ENCODE results near the gene SSBP1. TPM values are rescaled to one million over a fixed set of nuclear protein-coding genes. Genes with fewer than 3 reads are reported as not detected.
"Not testable (repeated sequence)": the region's sequence is repeated elsewhere in the genome, so short reads cannot be mapped to it uniquely, and the experiment has no call there.

SSBP1 gene, protein sequence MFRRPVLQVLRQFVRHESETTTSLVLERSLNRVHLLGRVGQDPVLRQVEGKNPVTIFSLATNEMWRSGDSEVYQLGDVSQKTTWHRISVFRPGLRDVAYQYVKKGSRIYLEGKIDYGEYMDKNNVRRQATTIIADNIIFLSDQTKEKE
- 83.8 TPM for total RNA-seq
- long read RNA-seq, transcript SSBP1-201 (7 exons, 687 nt), result major isoform, 46 of 60 reads
- long read RNA-seq, partial matches to known transcripts, result 6 of 60 reads
- long read RNA-seq, other reads (novel, unspliced or antisense), result 2 of 60 reads

DNA sequence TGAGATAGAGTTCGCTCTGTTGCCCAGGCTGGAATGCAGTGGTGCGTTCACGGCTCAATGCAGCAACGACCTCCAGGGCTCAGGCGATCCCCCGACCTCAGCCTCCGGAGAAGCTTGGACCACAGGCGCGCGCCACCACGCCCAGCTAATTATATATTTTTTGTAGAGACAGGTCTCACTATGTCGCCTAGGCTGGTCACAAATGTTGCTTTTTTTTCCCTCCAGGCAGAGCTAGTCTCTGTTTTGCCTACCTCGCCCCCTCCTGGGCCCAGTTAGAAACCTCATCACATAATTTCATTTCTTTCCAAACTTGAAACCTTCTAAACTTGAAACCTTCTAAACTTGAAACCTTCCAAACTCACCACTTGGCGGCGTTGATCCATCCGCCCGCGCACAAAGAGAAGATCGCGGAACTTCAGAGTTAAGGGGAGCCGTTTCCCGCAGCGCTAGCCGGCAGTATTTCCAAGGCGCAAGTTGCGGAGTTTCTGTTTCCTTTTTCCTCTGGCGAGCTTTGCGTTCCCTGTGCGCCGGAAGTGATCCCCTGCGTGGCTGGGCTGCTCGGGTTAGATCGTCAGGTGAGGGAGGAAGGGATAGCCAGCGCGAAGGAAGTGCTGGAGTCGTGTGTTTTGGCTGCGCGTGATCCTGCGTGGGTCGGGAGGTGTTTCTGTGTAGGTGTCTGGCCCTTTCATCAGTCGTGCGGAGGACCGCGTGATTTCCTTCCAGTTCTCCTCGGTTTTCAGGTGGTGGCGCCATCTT, at the start of gene SSBP1:
SSBP1 (plus strand) TSS at position 523 of the 756 bp plus-strand sequence. CDS start 809 bp downstream, outside the sequence.
- Histone ChIP-seq H3K9me3 (replicated peaks) (no peaks in the 10 kb centered on the region), H3K4me1 (peaks cover 37% of the 10 kb centered on the region), H3K4me3 (peak within 1 kb of the TSS; percentile 84), H3K27ac (replicated peaks) (peak within 1 kb of the TSS; percentile 89), H3K27me3 (ENCODE audit: low read depth) (no peaks in the 10 kb centered on the region), H3K36me3 (peaks cover 36% of the 10 kb centered on the region)
- TF ChIP-seq, protein P1, sequence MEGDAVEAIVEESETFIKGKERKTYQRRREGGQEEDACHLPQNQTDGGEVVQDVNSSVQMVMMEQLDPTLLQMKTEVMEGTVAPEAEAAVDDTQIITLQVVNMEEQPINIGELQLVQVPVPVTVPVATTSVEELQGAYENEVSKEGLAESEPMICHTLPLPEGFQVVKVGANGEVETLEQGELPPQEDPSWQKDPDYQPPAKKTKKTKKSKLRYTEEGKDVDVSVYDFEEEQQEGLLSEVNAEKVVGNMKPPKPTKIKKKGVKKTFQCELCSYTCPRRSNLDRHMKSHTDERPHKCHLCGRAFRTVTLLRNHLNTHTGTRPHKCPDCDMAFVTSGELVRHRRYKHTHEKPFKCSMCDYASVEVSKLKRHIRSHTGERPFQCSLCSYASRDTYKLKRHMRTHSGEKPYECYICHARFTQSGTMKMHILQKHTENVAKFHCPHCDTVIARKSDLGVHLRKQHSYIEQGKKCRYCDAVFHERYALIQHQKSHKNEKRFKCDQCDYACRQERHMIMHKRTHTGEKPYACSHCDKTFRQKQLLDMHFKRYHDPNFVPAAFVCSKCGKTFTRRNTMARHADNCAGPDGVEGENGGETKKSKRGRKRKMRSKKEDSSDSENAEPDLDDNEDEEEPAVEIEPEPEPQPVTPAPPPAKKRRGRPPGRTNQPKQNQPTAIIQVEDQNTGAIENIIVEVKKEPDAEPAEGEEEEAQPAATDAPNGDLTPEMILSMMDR (IDR thresholded peaks at IDR 0.05; ENCODE audit: borderline replicate concordance), result peak; percentile 80
- intact Hi-C loops (cut with micrococcal nuclease), result loop anchor here (10.0 kb wide), 1 partner anchor 83 kb away; no protein-coding TSS in a partner anchor
- DNase-seq, result peak; percentile 87

GRCh38 chr7:141689072-141689825, 48.9 kb upstream of the SSBP1 start:
- H3K27ac ChIP-seq (replicated peaks); H3K9me3 ChIP-seq (replicated peaks); intact Hi-C loops (cut with micrococcal nuclease); H3K4me3 ChIP-seq; H3K27me3 ChIP-seq (ENCODE audit: low read depth); DNase-seq: not testable (repeated sequence)
- H3K36me3 ChIP-seq, result peaks cover 17% of the 10 kb centered on the region
- H3K4me1 ChIP-seq, result peaks cover 33% of the 10 kb centered on the region

- H3K4me1 ChIP-seq, result peaks cover 46% of the 10 kb centered on the region
- no peaks in the 10 kb centered on the region for H3K27me3 ChIP-seq (ENCODE audit: low read depth)
- no peak for DNase-seq
- no peaks in the 10 kb centered on the region for H3K9me3 ChIP-seq (replicated peaks)
- TF ChIP-seq, protein P1 (IDR thresholded peaks at IDR 0.05; ENCODE audit: borderline replicate concordance), result no peak
- H3K4me3 ChIP-seq, result no peak overlapping the region
- intact Hi-C loops (cut with micrococcal nuclease), result no loop called here
- no peaks in the 10 kb centered on the region for H3K36me3 ChIP-seq
- no peak overlapping the region for H3K27ac ChIP-seq (replicated peaks)
These were observed 46.6 kb upstream of the SSBP1 start for GRCh38 chr7:141691540-141691939.

GRCh38 chr7:141691961-141692360, 46.2 kb upstream of the SSBP1 start:
- no peaks in the 10 kb centered on the region for H3K27me3 ChIP-seq (ENCODE audit: low read depth)
- TF ChIP-seq, protein P1 (IDR thresholded peaks at IDR 0.05; ENCODE audit: borderline replicate concordance), result no peak

GRCh38 chr7:141693082-141693481, 45.1 kb upstream of the SSBP1 start:
- Histone ChIP-seq H3K9me3 (replicated peaks) (no peaks in the 10 kb centered on the region), H3K36me3 (no peaks in the 10 kb centered on the region), H3K27me3 (ENCODE audit: low read depth) (no peaks in the 10 kb centered on the region), H3K4me1 (peaks cover 46% of the 10 kb centered on the region), H3K4me3 (no peak overlapping the region), H3K27ac (replicated peaks) (no peak overlapping the region)
- intact Hi-C loops (cut with micrococcal nuclease), result no loop called here
- no peak for DNase-seq
- TF ChIP-seq, protein P1 (IDR thresholded peaks at IDR 0.05; ENCODE audit: borderline replicate concordance), result no peak

More at GRCh38 chr7:141691961-141692360, 46.2 kb upstream of the SSBP1 start:
- no peak for DNase-seq
- Histone ChIP-seq H3K27ac (replicated peaks) (no peak overlapping the region), H3K4me3 (no peak overlapping the region), H3K4me1 (peaks cover 46% of the 10 kb centered on the region), H3K36me3 (no peaks in the 10 kb centered on the region), H3K9me3 (replicated peaks) (no peaks in the 10 kb centered on the region)
- intact Hi-C loops (cut with micrococcal nuclease), result no loop called here

All from left ventricle myocardium inferior (tissue), 1 donor.